ENCODE measurements around the gene PIR. TPM values are rescaled to one million over a fixed set of nuclear protein-coding genes. Genes with fewer than 3 reads are reported as not detected.

PIR gene
- total and polyA plus RNA-seq, 9 of the 15 experiments (the other 6 are each of a cell fraction or from before 2014, with no cell fraction given), result 7.5 to 29.8 (median 11.5) TPM

- TF ChIP-seq THRB (CRISPR knock-in tag; conservative IDR thresholded peaks at IDR 0.05), result no peak
- no peak for TF ChIP-seq ZNF639 (CRISPR knock-in tag; conservative IDR thresholded peaks at IDR 0.05 in 1 of 2, IDR thresholded peaks at IDR 0.05 in 1 of 2)
- 0 out of 2 replicates have a peak, but pooled peaks have one; percentile 12 for TF ChIP-seq ARID4B (CRISPR knock-in tag; IDR thresholded peaks at IDR 0.05)
- peak; percentile 40; the same call in 1 of the 2 replicates for TF ChIP-seq JUN (IDR thresholded peaks at IDR 0.05; ENCODE audit: borderline replicate concordance, low read depth, low read length)
- TF ChIP-seq JUN (CRISPR knock-in tag; IDR thresholded peaks at IDR 0.05; ENCODE audit: borderline replicate concordance), result no peak
- no peak for TF ChIP-seq ESRRB (CRISPR knock-in tag; IDR thresholded peaks at IDR 0.05; ENCODE audit: borderline replicate concordance)
- no peak for TF ChIP-seq NCOA1 (IDR thresholded peaks at IDR 0.05; ENCODE audit: low read depth)
- no peak for TF ChIP-seq PTTG1 (tag; IDR thresholded peaks at IDR 0.05; ENCODE audit: low read depth)
- no peak for TF ChIP-seq SRSF7 (optimal IDR thresholded peaks at IDR 0.05; ENCODE audit: low read depth, low read length)
- peak; percentile 69 for TF ChIP-seq POLR2AphosphoS5 (IDR thresholded peaks at IDR 0.05; ENCODE audit: control insufficient read depth, insufficient read depth, low read depth, low read length)
- TF ChIP-seq RBM25 (IDR thresholded peaks at IDR 0.05; ENCODE audit: low read depth, low read length, severe bottlenecking), result peak; percentile 82
- no peak for TF ChIP-seq OTX1 (CRISPR knock-in tag; IDR thresholded peaks at IDR 0.05)
- no peak for TF ChIP-seq ZNF133 (CRISPR knock-in tag; IDR thresholded peaks at IDR 0.05)
- TF ChIP-seq HNRNPLL (IDR thresholded peaks at IDR 0.05; ENCODE audit: low read depth, low read length, poor library complexity, severe bottlenecking), result peak; percentile 93
- TF ChIP-seq ZNF143 (CRISPR knock-in tag; IDR thresholded peaks at IDR 0.05), result no peak
- peak; percentile 31; the same call in 1 of the 2 replicates for TF ChIP-seq SMARCE1 (IDR thresholded peaks at IDR 0.05)
- TF ChIP-seq ZNF253 (CRISPR knock-in tag; conservative IDR thresholded peaks at IDR 0.05), result no peak
- TF ChIP-seq MAFG (tag; conservative IDR thresholded peaks at IDR 0.05), result no peak
- no peak for TF ChIP-seq KLF6 (CRISPR knock-in tag; IDR thresholded peaks at IDR 0.05; ENCODE audit: borderline replicate concordance)
- no peak for TF ChIP-seq ETV5 (CRISPR knock-in tag; IDR thresholded peaks at IDR 0.05; ENCODE audit: low read depth)
- TF ChIP-seq TBP (optimal IDR thresholded peaks at IDR 0.05; ENCODE audit: low read depth, low read length), result peak; percentile 50
These were observed 157.8 kb downstream of the PIR start, which contains the start of gene PIGA (continued) for GRCh38 chrX:15335135-15336022.
